Effector memory CD4-positive, alpha-beta T cell (primary cell): ENCODE data around the gene TMTC1.

ENCODE experiments used
- DNase-seq, 3 donors: peaks; one replicate each; pipeline ENCODE4 v3.0.0-alpha.2; 2020
- H3K27ac ChIP-seq: 2 replicates; pipeline ENCODE4 v1.7.0; 2013; ENCODE audit warnings: mild to moderate bottlenecking, low read length, moderate library complexity; ENCODE audit not compliant: insufficient read depth, poor library complexity, severe bottlenecking
- H3K27me3 ChIP-seq: replicated peaks from 2 replicates; pipeline ENCODE4 v1.7.0; 2013; ENCODE audit warnings: mild to moderate bottlenecking, low read length; ENCODE audit not compliant: insufficient read depth, control insufficient read depth, poor library complexity, severe bottlenecking
- H3K36me3 ChIP-seq: 2 replicates; pipeline ENCODE4 v1.7.0; 2013; ENCODE audit warnings: mild to moderate bottlenecking, low read length, moderate library complexity; ENCODE audit not compliant: control insufficient read depth, insufficient read depth
- H3K4me1 ChIP-seq: 2 replicates; pipeline ENCODE4 v1.7.0; 2013; ENCODE audit warnings: low read length, mild to moderate bottlenecking; ENCODE audit not compliant: control insufficient read depth, insufficient read depth, poor library complexity, severe bottlenecking
- H3K4me3 ChIP-seq: 2 replicates; pipeline ENCODE4 v1.7.0; 2013; ENCODE audit warnings: low read length, low read depth, mild to moderate bottlenecking; ENCODE audit not compliant: insufficient read depth, poor library complexity, severe bottlenecking
- H3K9me3 ChIP-seq: 2 replicates; pipeline ENCODE4 v1.7.0; 2013; ENCODE audit warnings: mild to moderate bottlenecking, low read length, moderate library complexity; ENCODE audit not compliant: control insufficient read depth

Gene TMTC1

DNA sequence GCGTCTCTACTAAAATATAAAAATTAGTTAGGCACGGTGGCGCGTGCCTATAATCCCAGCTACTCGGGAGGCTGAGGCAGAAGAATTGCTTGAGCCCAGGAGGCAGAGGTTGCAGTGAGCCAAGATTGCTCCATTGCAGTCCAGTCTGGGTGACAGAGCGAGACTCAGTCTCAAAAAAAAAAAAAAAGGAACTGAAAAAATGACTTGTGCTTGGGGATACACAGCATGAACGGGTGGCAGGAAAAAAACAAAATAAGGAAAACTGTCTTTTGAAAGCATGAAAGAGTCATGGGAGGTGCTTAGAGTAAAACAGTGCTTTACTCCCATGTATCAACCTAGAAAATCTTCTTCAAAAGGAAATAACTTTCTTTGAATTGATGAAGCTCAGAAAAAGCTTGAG, 80.8 kb downstream of the TMTC1 start:
- Histone ChIP-seq H3K4me3 (no peak overlapping the region), H3K4me1 (no peaks in the 10 kb centered on the region), H3K9me3 (no peaks in the 10 kb centered on the region), H3K36me3 (no peaks in the 10 kb centered on the region), H3K27me3 (no peaks in the 10 kb centered on the region), H3K27ac (no peak overlapping the region)
- DNase-seq: no peak

DNA sequence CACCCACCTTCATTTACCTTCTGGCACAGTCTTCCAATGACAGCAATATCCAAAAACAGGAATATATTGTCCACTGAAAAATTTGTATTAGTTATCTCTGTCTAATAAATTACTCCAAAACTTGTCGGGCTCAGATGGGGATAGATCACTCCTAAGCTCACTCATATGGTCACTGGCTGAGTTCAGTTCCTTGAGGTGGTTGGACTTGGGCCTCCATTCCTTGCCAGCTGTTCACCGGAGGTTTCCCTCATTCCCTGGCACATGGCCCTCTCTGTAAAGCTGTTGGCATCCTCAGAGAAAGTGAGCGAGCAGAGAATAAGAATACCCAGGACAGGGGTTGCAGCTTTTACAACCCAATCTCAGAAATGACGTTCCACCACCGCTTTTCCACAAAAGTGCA, 81.5 kb downstream of the TMTC1 start:
- no peaks in the 10 kb centered on the region for H3K4me1 ChIP-seq
- no peak overlapping the region for H3K4me3 ChIP-seq
- H3K9me3 ChIP-seq: no peaks in the 10 kb centered on the region
- no peaks in the 10 kb centered on the region for H3K27me3 ChIP-seq
- no peaks in the 10 kb centered on the region for H3K36me3 ChIP-seq
- no peak overlapping the region for H3K27ac ChIP-seq
- DNase-seq: no peak

DNA sequence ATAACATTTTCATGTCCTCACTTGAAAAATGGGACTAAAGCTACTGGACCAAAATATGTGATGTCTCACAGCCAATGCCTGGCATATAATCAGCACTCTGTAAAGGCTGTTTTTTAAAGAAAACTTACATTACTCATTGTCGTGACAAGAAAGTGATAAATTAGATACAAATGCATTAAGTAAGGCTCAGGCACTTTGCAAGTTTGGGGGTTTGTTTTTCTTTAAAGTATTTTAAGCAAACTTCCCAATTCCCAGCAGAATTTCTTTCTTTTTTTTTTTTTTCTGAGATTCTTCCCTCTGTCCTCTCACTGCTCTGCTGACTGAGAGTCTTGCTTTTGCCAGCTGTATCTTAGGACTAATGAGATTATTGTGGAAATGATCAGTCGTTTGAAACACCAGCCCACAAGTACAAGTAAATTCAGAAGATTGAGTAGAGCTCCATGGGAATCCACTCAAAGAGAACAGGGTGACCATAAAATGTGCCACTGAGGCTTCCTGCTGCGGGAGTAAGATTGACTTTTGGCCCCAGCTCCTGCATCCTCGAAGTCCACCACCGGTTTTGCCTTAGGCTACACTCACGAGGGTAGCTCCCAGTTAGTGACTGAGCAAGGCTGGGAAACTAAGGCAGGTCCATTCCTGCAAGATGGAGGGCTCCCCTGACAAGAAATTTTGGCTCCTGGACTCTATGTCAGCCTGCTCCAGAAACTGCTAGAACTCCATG, 82.8 kb downstream of the TMTC1 start:
- no peak overlapping the region for H3K4me3 ChIP-seq

DNA sequence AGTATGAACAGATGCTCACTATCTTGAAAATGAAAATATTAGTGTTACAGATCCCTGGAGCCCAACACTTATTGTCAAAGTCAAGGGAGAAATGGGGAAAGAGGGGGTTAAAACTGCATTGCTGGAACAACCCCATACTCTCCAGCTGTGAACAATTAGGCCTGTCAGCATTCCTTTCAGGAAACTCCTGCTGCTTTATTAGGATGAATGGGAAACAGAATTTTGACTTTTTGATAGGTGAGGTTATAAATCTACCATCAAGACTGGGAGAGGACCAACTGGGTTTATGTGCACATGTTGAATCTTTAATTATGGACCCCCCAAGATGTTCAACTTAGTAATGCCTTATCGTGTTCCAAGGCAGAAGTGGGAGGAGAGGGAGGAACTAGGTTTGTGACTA, 85.0 kb downstream of the TMTC1 start:
- Histone ChIP-seq H3K4me1 (no peaks in the 10 kb centered on the region), H3K4me3 (no peak overlapping the region), H3K27ac (no peak overlapping the region), H3K27me3 (no peaks in the 10 kb centered on the region), H3K36me3 (no peaks in the 10 kb centered on the region), H3K9me3 (no peaks in the 10 kb centered on the region)
- DNase-seq: no peak

More for the DNA sequence above, 82.8 kb downstream of the TMTC1 start:
- Histone ChIP-seq H3K36me3 (no peaks in the 10 kb centered on the region), H3K9me3 (no peaks in the 10 kb centered on the region), H3K27me3 (no peaks in the 10 kb centered on the region), H3K27ac (no peak overlapping the region), H3K4me1 (no peaks in the 10 kb centered on the region)
- no peak for DNase-seq

DNA sequence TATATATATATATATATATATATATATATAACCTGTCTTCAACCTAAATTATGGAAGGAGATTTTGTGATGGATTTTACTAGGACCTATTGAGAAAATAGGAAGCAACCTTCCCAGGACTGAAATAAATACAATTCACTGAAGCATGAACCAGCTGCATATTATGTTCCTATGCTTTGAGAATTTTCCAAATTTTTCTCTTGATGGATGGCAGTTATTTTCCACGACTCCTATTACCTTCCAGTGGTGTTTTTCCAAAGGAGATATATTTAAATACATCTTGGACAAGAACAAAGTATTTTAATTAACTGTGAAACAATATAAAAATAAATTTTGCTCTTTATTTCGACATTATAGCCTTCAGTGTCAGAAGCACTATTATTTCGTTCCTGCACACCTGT, 87.9 kb downstream of the TMTC1 start:
- Histone ChIP-seq H3K27ac (no peak overlapping the region), H3K9me3 (no peaks in the 10 kb centered on the region), H3K4me3 (no peak overlapping the region), H3K4me1 (no peaks in the 10 kb centered on the region), H3K36me3 (no peaks in the 10 kb centered on the region), H3K27me3 (no peaks in the 10 kb centered on the region)
- no peak for DNase-seq

DNA sequence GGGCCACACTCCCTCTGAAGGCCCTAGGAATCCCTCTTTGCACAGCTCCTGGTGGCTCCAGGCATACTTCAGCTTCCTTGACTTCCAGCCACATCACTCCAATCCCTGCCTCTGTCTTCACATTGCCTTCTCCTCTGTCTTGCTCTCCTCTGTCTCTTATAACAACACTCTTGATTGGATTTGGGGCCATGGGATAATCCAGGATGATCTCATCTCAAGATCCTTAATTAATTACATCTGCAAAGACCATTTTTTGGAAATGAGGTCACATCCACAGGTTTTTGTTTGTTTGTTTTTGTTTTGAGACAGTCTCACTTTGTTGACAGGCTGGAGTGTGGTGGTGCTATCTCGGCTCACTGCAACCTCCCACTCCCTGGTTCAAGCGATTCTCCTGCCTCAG, 88.7 kb downstream of the TMTC1 start:
- Histone ChIP-seq H3K27me3 (no peaks in the 10 kb centered on the region), H3K4me1 (no peaks in the 10 kb centered on the region), H3K36me3 (no peaks in the 10 kb centered on the region), H3K9me3 (no peaks in the 10 kb centered on the region), H3K4me3 (no peak overlapping the region), H3K27ac (no peak overlapping the region)
- no peak for DNase-seq

DNA sequence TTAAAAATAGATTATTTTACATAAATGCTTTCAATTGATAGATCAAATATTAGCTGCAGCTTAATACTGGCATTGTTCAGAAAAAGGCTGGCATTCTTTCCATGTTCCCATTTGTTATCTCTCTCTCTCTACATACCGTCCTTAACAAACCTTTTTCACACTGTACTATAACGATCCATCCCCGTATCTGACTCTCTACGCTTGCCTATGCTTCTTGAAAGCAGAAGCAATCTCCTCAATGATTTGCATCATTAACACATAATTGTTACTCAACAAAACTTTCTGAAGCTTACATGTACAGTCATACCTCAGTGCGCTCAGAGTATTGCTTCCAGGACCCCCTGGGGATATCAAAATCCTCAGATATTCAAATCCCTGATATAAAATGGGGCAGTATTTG, 89.7 kb downstream of the TMTC1 start:
- Histone ChIP-seq H3K27ac (no peak overlapping the region), H3K4me1 (no peaks in the 10 kb centered on the region), H3K9me3 (no peaks in the 10 kb centered on the region), H3K4me3 (no peak overlapping the region), H3K27me3 (no peaks in the 10 kb centered on the region), H3K36me3 (no peaks in the 10 kb centered on the region)
- no peak for DNase-seq

DNA sequence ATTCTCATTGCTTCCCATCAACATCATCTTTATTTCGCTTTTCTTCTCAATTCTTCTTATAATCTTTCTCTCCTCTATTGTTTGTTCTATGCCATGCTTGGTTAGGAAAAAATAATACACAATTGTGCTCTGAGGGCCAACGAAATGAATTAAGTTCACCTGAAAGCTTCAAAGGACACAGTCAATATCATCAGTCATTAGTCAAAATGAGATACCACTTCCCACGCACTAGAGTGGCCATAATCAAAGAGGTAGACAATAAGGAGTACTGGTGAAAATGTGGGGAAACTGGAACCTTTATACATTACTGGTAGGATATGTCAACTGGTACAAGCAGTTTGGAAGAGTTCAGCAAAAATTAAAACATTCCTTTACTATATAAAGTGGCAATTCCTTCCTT, 91.5 kb downstream of the TMTC1 start:
- no peaks in the 10 kb centered on the region for H3K27me3 ChIP-seq
- H3K9me3 ChIP-seq: no peaks in the 10 kb centered on the region
- no peak overlapping the region for H3K4me3 ChIP-seq
- no peaks in the 10 kb centered on the region for H3K36me3 ChIP-seq
- no peak for DNase-seq
- no peak overlapping the region for H3K27ac ChIP-seq
- no peaks in the 10 kb centered on the region for H3K4me1 ChIP-seq

DNA sequence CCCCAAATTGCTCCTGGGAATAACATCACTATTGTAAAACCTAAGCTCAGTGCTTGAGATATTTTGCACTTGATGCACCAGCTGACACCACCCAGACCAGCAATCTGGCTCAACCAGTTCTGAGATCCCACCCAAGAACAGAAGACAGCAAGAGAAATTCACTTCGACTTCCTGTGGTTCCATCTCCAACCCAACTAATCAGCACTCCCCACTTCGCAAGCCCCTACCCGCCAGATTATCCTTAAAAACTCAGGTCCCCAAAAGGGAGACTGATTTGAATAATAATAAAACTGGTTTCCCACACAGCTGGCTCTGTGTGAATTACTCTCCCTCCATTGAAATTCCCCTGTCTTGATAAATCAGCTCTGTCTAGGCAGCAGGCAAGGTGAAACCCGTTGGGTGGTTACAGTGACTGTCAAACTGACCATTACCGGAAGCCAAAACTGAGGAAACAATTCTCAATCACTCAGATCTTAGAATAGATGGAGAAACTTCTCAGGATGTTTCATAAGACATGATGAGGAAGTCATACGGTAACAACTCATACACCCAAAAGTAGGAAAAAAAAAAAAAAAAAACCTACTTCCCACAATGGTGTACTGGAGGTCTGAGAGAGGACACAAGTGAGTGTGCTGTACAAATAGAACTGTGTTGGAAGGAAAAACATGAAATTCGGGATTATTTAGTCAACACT, 92.4 kb downstream of the TMTC1 start:
- Histone ChIP-seq H3K9me3 (no peaks in the 10 kb centered on the region), H3K27ac (no peak overlapping the region), H3K4me1 (no peaks in the 10 kb centered on the region), H3K36me3 (no peaks in the 10 kb centered on the region), H3K27me3 (no peaks in the 10 kb centered on the region), H3K4me3 (no peak overlapping the region)
- no peak for DNase-seq

DNA sequence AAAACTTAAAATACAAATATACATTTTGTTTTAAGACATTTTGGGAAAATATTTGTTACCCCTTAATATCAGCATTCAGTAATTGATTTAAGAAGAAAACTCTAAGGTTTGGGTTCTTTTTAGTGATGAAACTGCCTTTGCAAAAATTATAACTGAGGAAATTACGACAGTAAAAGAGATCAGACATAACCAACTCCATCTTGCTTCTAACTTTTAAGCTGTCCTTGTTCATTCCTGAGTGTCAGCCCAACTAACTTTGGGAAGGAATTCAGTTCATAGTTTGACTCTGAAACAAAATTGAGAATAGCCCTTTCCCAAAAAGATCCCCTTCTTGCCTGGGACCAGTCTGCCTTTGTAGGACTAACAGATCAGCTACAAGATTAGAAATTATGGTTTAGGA, 93.0 kb downstream of the TMTC1 start:
- no peak overlapping the region for H3K27ac ChIP-seq
- H3K9me3 ChIP-seq: no peaks in the 10 kb centered on the region
- no peaks in the 10 kb centered on the region for H3K4me1 ChIP-seq
- H3K27me3 ChIP-seq: no peaks in the 10 kb centered on the region
- no peak for DNase-seq
- no peaks in the 10 kb centered on the region for H3K36me3 ChIP-seq
- no peak overlapping the region for H3K4me3 ChIP-seq
